Stomach (tissue), 4 donors: ENCODE measurements around the gene EIPR1.

ENCODE experiments used
- CTCF ChIP-seq, 7 experiments: fragments of 450-650 bp in 4 of 7; fragments of 200-600 bp in 3 of 7; sonication (generic) in 3 of 7; IDR thresholded peaks; one replicate each; pipeline ENCODE4 v1.5.1; 2016 to 2019; ENCODE audit warnings: antibody characterized with exemption in 7 of 7, control low read depth in 2 of 7, mild to moderate bottlenecking in 1 of 7
- POLR2AphosphoS5 ChIP-seq, 3 donors: sonication (generic); formaldehyde crosslinking; IDR thresholded peaks; one replicate each; pipeline ENCODE4 v1.6.1; 2016; ENCODE audit warnings: antibody characterized with exemption in 3 of 3

- no peak for TF ChIP-seq CTCF (IDR thresholded peaks at IDR 0.05)
- TF ChIP-seq POLR2AphosphoS5 (IDR thresholded peaks at IDR 0.05) = no peak
Measured at GRCh38 chr2:3202926-3203325, 174.7 kb downstream of the EIPR1 start.
